Measurements from ENCODE around the gene MIAT. TPM values are rescaled to one million over a fixed set of nuclear protein-coding genes. Genes with fewer than 3 reads are reported as not detected.

The MIAT gene
- total and polyA plus RNA-seq, 2 of the 8 experiments (the other 6 are each of a cell fraction or from before 2014, with no cell fraction given), result 27.6 to 36.0 TPM

DNA sequence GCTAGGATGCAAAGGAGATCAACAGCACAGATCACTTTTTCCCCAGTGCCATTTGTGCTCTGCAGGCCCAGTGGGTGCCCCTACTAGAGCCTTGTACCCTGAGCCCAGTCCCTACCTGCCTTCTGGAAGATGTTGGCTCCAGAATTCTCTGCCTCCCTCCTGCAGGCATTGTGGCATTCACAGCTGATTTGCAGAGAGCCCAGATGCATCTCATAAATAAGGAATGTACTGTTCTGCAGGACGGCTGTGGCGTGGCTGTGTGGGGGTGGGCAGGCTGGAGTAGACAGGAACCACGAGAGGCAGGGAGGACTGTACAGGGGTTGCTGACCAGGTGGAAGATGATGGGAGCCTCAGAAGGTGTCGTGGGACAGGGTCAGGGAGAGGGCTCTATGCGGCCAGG lies 11.2 kb upstream of the MIAT start:
- Histone ChIP-seq H3K27ac (ENCODE audit: low read depth, low read length) (no peak overlapping the region), H3K23ac (ENCODE audit: insufficient read length) (no peak overlapping the region), H3K9ac (replicated peaks in 1 of 4; ENCODE audit: extremely low read depth in 1 of 4, low read depth in 3 of 4, low read length in 3 of 4) (no peak overlapping the region), H3K36me3 (ENCODE audit: control insufficient read depth in 2 of 4, insufficient read depth in 4 of 4, low read length in 3 of 4) (no peaks in the 10 kb centered on the region), H3K14ac (ENCODE audit: insufficient read length) (no peak overlapping the region), H3K79me1 (ENCODE audit: low read depth, low read length) (0 out of 2 replicates have a peak, but pooled peaks cover 2% of the 10 kb centered on the region), H3K79me2 (ENCODE audit: control insufficient read depth in 1 of 2, insufficient read depth in 2 of 2, low read length in 2 of 2) (no peaks in the 10 kb centered on the region), H3K18ac (ENCODE audit: extremely low read depth, low read length) (peak overlapping the region; percentile 53; the same call in 1 of the 2 replicates), H4K5ac (ENCODE audit: insufficient read length, low read depth, low read length) (peak overlapping the region; percentile 43), H2BK20ac (ENCODE audit: low read length) (peak overlapping the region; percentile 11; the same call in 1 of the 2 replicates), H3K4me2 (ENCODE audit: insufficient read depth in 1 of 2, low read depth in 2 of 2, low read length in 2 of 2) (peak overlapping the region; percentile 30 to 43; a peak in 3 of 4 replicates), H3K23me2 (ENCODE audit: low read depth, low read length) (peaks cover 9% of the 10 kb centered on the region; the same call in 1 of the 2 replicates), H3K9me3 (ENCODE audit: insufficient read depth in 2 of 2, low read depth in 1 of 2, low read length in 1 of 2) (no peaks in the 10 kb centered on the region), H3K56ac (replicated peaks; ENCODE audit: insufficient read length, low read depth, low read length) (no peak overlapping the region), H4K8ac (ENCODE audit: extremely low read depth, insufficient read depth, low read length) (no peak overlapping the region), H4K20me1 (replicated peaks in 1 of 2; ENCODE audit: control insufficient read depth in 1 of 2, insufficient read depth in 2 of 2, low read length in 2 of 2) (no peaks in the 10 kb centered on the region), H2BK12ac (ENCODE audit: low read depth, low read length) (peak overlapping the region; percentile 81; the same call in 1 of the 2 replicates), H3K4ac (replicated peaks; ENCODE audit: insufficient read length, low read depth, low read length) (peak overlapping the region; percentile 0), H2BK15ac (ENCODE audit: low read length) (no peak overlapping the region), H2BK5ac (ENCODE audit: low read depth, low read length) (peak overlapping the region; percentile 18; the same call in 1 of the 2 replicates), H2AFZ (ENCODE audit: low read length) (no peak overlapping the region), H2AK5ac (ENCODE audit: low read depth, low read length) (0 out of 2 replicates have a peak overlapping the region, but pooled peaks have one; percentile 14), H3K4me1 (replicated peaks in 1 of 4; ENCODE audit: control insufficient read depth in 3 of 4, insufficient read depth in 4 of 4, low read length in 3 of 4) (peaks cover 15 to 68% (median 41%) of the 10 kb centered on the region in 4 experiments), H2BK120ac (replicated peaks; ENCODE audit: low read depth, low read length) (peak overlapping the region; percentile 8), H3K4me3 (ENCODE audit: extremely low read depth in 1 of 4, insufficient read depth in 2 of 4, low read depth in 3 of 4, low read length in 4 of 4) (peak overlapping the region in 1 of 4 experiments; percentile 10; a peak in 1 of 8 replicates), H4K91ac (replicated peaks; ENCODE audit: insufficient read length, low read length) (peak overlapping the region; percentile 5), H3K27me3 (replicated peaks in 1 of 4; ENCODE audit: control insufficient read depth in 3 of 4, extremely low read depth in 1 of 4, insufficient read depth in 3 of 4, low read length in 3 of 4) (0 out of 7 replicates have a peak, but pooled peaks cover 0 to 4% (median 0%) of the 10 kb centered on the region in 4 experiments)
- ChIA-PET POLR2A (ENCODE audit: partially characterized antibody) (interaction anchor here (1.2 to 1.5 kb wide), 3 partner anchors 24 to 116 kb away, joined by 3 to 5 read pairs (median 4); no protein-coding TSS in a partner anchor), CTCF (ENCODE audit: partially characterized antibody) (interaction anchor here (0.6 kb wide), 1 partner anchor 14 kb away, joined by 3 read pairs; no protein-coding TSS in a partner anchor)
- no peak for FAIRE-seq
- WGBS, 2 experiments (ENCODE audit: extremely low coverage in 1 of 2, insufficient coverage in 1 of 2, insufficient read length in 1 of 2, insufficient replicate concordance in 2 of 2, low coverage in 1 of 2, low lambda C conversion rate in 2 of 2, missing lambda C conversion rate in 1 of 2), result 80% methylated on average over 5 of the region's 5 CpGs; no CpG with 5 or more reads in 1 of the 2 experiments
- DNase-seq (ENCODE audit: low read depth in 1 of 2, low spot score in 2 of 2), result no peak
- no peak for TF ChIP-seq GTF2F1 (IDR thresholded peaks at IDR 0.05; ENCODE audit: borderline replicate concordance, low read depth, low read length)
- no peak for TF ChIP-seq KDM4A (IDR thresholded peaks at IDR 0.05; ENCODE audit: low read depth, low read length, severe bottlenecking)
- TF ChIP-seq TAF1 (IDR thresholded peaks at IDR 0.05; ENCODE audit: low read depth, low read length), result no peak
- no peak for TF ChIP-seq TCF12 (IDR thresholded peaks at IDR 0.05; ENCODE audit: low read depth, low read length)

Measured in H1 (cell line).